Neural cell (in vitro differentiated cells): ENCODE data around the gene GFPT2. TPM values are rescaled to one million over a fixed set of nuclear protein-coding genes. Genes with fewer than 3 reads are reported as not detected.

Experiments
- H2AFZ ChIP-seq: fragments of 200-600, 300-800 bp; sonication (generic), shearing (Covaris generic); 2 replicates; pipeline ENCODE4 v1.6.0; 2014; ENCODE audit warnings: low read depth, mild to moderate bottlenecking, antibody characterized with exemption, low read length, moderate library complexity
- H3F3A ChIP-seq: fragments of 200-600 bp; shearing (Covaris generic); 2 replicates; pipeline ENCODE4 v1.6.1; 2016; ENCODE audit warnings: mild to moderate bottlenecking, moderate library complexity, mixed read lengths, antibody characterized with exemption, low read length; ENCODE audit not compliant: insufficient read depth, poor library complexity, severe bottlenecking
- H3K27ac ChIP-seq: fragments of 200-600, 300-800 bp; sonication (generic), shearing (Covaris generic); 2 replicates; pipeline ENCODE4 v1.5.1; 2014; ENCODE audit warnings: mild to moderate bottlenecking, low read length, moderate library complexity
- H3K27me3 ChIP-seq: fragments of 300-800, 200-600 bp; sonication (generic), shearing (Covaris generic); 2 replicates; pipeline ENCODE4 v1.6.0; 2014; ENCODE audit warnings: mild to moderate bottlenecking, low read depth, low read length, moderate library complexity; ENCODE audit not compliant: insufficient read depth
- H3K36me3 ChIP-seq: fragments of 300-800, 200-600 bp; sonication (generic), shearing (Covaris generic); 2 replicates; pipeline ENCODE4 v1.5.1; 2014; ENCODE audit warnings: mild to moderate bottlenecking, antibody characterized with exemption, low read length, moderate library complexity; ENCODE audit not compliant: insufficient read depth
- H3K4me2 ChIP-seq: fragments of 300-800, 200-600 bp; sonication (generic), shearing (Covaris generic); 2 replicates; pipeline ENCODE4 v1.6.0; 2014; ENCODE audit warnings: mild to moderate bottlenecking, low read length
- H3K4me3 ChIP-seq: fragments of 300-800, 200-600 bp; sonication (generic), shearing (Covaris generic); 2 replicates; pipeline ENCODE4 v1.5.1; 2014; ENCODE audit warnings: mild to moderate bottlenecking, low read length, moderate library complexity
- H3K79me2 ChIP-seq: fragments of 200-600 bp; shearing (Covaris generic); replicated peaks from 2 replicates; pipeline ENCODE4 v1.6.0; 2014; ENCODE audit warnings: mild to moderate bottlenecking, low read length, moderate library complexity; ENCODE audit not compliant: insufficient read depth
- H3K9ac ChIP-seq: fragments of 300-800, 200-600 bp; sonication (generic), shearing (Covaris generic); 2 replicates; pipeline ENCODE4 v1.6.1; 2016; ENCODE audit warnings: mild to moderate bottlenecking, low read length, mixed read lengths
- H3K9me2 ChIP-seq: fragments of 200-600 bp; shearing (Covaris generic); 2 replicates; pipeline ENCODE4 v1.6.1; 2016; ENCODE audit warnings: mild to moderate bottlenecking, low read length, mixed read lengths; ENCODE audit not compliant: insufficient read depth
- H3K9me3 ChIP-seq: fragments of 200-600, 300-800 bp; sonication (generic), shearing (Covaris generic); 2 replicates; pipeline ENCODE4 v1.6.1; 2016; ENCODE audit warnings: mild to moderate bottlenecking, mixed run types, low read length, moderate library complexity, mixed read lengths
- H4K20me1 ChIP-seq: fragments of 200-600 bp; shearing (Covaris generic); 2 replicates; pipeline ENCODE4 v1.6.1; 2016; ENCODE audit warnings: mild to moderate bottlenecking, mixed run types; ENCODE audit not compliant: insufficient read depth
- CTCF ChIP-seq: fragments of 450-650 bp; IDR thresholded peaks from 2 replicates; pipeline ENCODE4 v1.5.1; 2014; ENCODE audit warnings: antibody characterized with exemption, mild to moderate bottlenecking, moderate library complexity; ENCODE audit not compliant: poor library complexity, severe bottlenecking
- EP300 ChIP-seq: fragments of 450-650 bp; conservative IDR thresholded peaks from 2 replicates; pipeline ENCODE4 v1.6.1; 2014; ENCODE audit warnings: antibody characterized with exemption, mild to moderate bottlenecking, moderate library complexity; ENCODE audit not compliant: poor library complexity, severe bottlenecking
- EZH2 ChIP-seq: fragments of 200-600, 300-800 bp; shearing (Covaris generic), sonication (generic); IDR thresholded peaks from 2 replicates; pipeline ENCODE4 v1.6.1; 2014; ENCODE audit warnings: antibody characterized with exemption, low read length, borderline replicate concordance, mild to moderate bottlenecking; ENCODE audit not compliant: insufficient read depth, poor library complexity, severe bottlenecking
- MXI1 ChIP-seq: fragments of 450-650 bp; conservative IDR thresholded peaks from 2 replicates; pipeline ENCODE4 v1.6.1; 2014; ENCODE audit warnings: antibody characterized with exemption, mild to moderate bottlenecking; ENCODE audit not compliant: poor library complexity, severe bottlenecking
- POLR2AphosphoS5 ChIP-seq: IDR thresholded peaks from 2 replicates; pipeline ENCODE4 v1.6.1; 2012
- RAD21 ChIP-seq: fragments of 450-650 bp; conservative IDR thresholded peaks from 2 replicates; pipeline ENCODE4 v1.6.1; 2014; ENCODE audit warnings: antibody characterized with exemption, mild to moderate bottlenecking, moderate library complexity
- REST ChIP-seq: IDR thresholded peaks from 2 replicates; pipeline ENCODE4 v1.6.1; 2012; ENCODE audit warnings: borderline replicate concordance
- SMC3 ChIP-seq: fragments of 450-650 bp; conservative IDR thresholded peaks from 2 replicates; pipeline ENCODE4 v1.6.1; 2014; ENCODE audit warnings: antibody characterized with exemption, mild to moderate bottlenecking, moderate library complexity; ENCODE audit not compliant: poor library complexity
- TAF1 ChIP-seq: IDR thresholded peaks from 2 replicates; pipeline ENCODE4 v1.6.1; 2012; ENCODE audit warnings: low read depth
- polyA plus RNA-seq: library from polyadenylated mRNA; depleted of rRNA; stranded (reverse); fragments of >200 nt; gene quantifications from 2 replicates; pipeline ENCODE4 v1.2.3, GENCODE V29; 2014

Gene GFPT2
- polyA plus RNA-seq, 1 donor from 2014 or later = 9.2 TPM

- H3K9me2 ChIP-seq = no peaks in the 10 kb centered on the region
- peaks cover 35% of the 10 kb centered on the region for H3K79me2 ChIP-seq
- H3K9ac ChIP-seq = peak within 1 kb of the TSS; percentile 96
- peak within 1 kb of the TSS; percentile 52 for H3K4me2 ChIP-seq
- TF ChIP-seq POLR2AphosphoS5 (peak; percentile 67), EZH2 (no peak), RAD21 (no peak), REST (no peak), CTCF (no peak), TAF1 (peak; percentile 39), EP300 (peak; percentile 29), SMC3 (peak; percentile 29), MXI1 (peak; percentile 70)
- H3K36me3 ChIP-seq = no peaks in the 10 kb centered on the region
- H3K27me3 ChIP-seq = no peaks in the 10 kb centered on the region
- H3K9me3 ChIP-seq = no peaks in the 10 kb centered on the region
- peak within 1 kb of the TSS; percentile 87 for H3K27ac ChIP-seq
- peak within 1 kb of the TSS; percentile 87 for H3K4me3 ChIP-seq
- peak within 1 kb of the TSS; percentile 76 for H2AFZ ChIP-seq
- H3F3A ChIP-seq = no peaks in the 10 kb centered on the region
- no peaks in the 10 kb centered on the region for H4K20me1 ChIP-seq
Observed at GRCh38 chr5:180291943-180292831, 60.9 kb downstream of the GFPT2 start, which contains the start of gene MAPK9. Gene MAPK9 (minus strand): TSS chr5:180292083. CDS start chr5:180280561, 11,522 bp downstream.

GRCh38 chr5:180291234-180291940, 61.7 kb downstream of the GFPT2 start:
- Histone ChIP-seq H3K4me2 (peak overlapping the region; percentile 52), H3K36me3 (no peaks in the 10 kb centered on the region), H2AFZ (no peak overlapping the region), H3K4me3 (peak overlapping the region; percentile 87), H3K9ac (peak overlapping the region; percentile 85), H3K27me3 (no peaks in the 10 kb centered on the region), H3K79me2 (peaks cover 43% of the 10 kb centered on the region), H3K27ac (peak overlapping the region; percentile 34), H3K9me3 (no peaks in the 10 kb centered on the region), H3K9me2 (no peaks in the 10 kb centered on the region), H3F3A (no peaks in the 10 kb centered on the region), H4K20me1 (no peaks in the 10 kb centered on the region)
- TF ChIP-seq EP300 (no peak), CTCF (peak; percentile 51)
